HUES48 (cell line): ENCODE results near the gene MUC2.

Source experiments
- H3K27ac ChIP-seq: one replicate; pipeline ENCODE4 v1.7.0; 2013; ENCODE audit warnings: low read depth, low read length, inconsistent platforms
- H3K27me3 ChIP-seq: 2 replicates; pipeline ENCODE4 v1.6.1; 2013; ENCODE audit warnings: mild to moderate bottlenecking, low read length; ENCODE audit not compliant: control insufficient read depth, insufficient read depth
- H3K36me3 ChIP-seq: 2 replicates; pipeline ENCODE4 v1.6.1; 2013; ENCODE audit warnings: low read length; ENCODE audit not compliant: control insufficient read depth, insufficient read depth
- H3K4me1 ChIP-seq: 2 replicates; pipeline ENCODE4 v1.6.1; 2013; ENCODE audit warnings: mild to moderate bottlenecking, low read length; ENCODE audit not compliant: control insufficient read depth, insufficient read depth
- H3K4me3 ChIP-seq: 2 replicates; pipeline ENCODE4 v1.5.1; 2013; ENCODE audit warnings: mild to moderate bottlenecking, low read depth, low read length
- H3K9ac ChIP-seq: 2 replicates; pipeline ENCODE4 v1.6.1; 2013; ENCODE audit warnings: mild to moderate bottlenecking, low read depth, low read length, moderate library complexity
- H3K9me3 ChIP-seq: 2 replicates; pipeline ENCODE4 v1.6.1; 2013; ENCODE audit warnings: low read length; ENCODE audit not compliant: control insufficient read depth, insufficient read depth

Gene MUC2

GRCh38 chr11:1053121-1053901, 21.4 kb upstream of the MUC2 start:
- Histone ChIP-seq H3K9ac (no peak overlapping the region), H3K4me1 (no peaks in the 10 kb centered on the region)

GRCh38 chr11:1054143-1055108, 20.2 kb upstream of the MUC2 start:
- Histone ChIP-seq H3K27ac (no peak overlapping the region), H3K9ac (no peak overlapping the region), H3K4me1 (no peaks in the 10 kb centered on the region)

More at GRCh38 chr11:1053121-1053901, 21.4 kb upstream of the MUC2 start:
- Histone ChIP-seq H3K4me3 (no peak overlapping the region), H3K36me3 (no peaks in the 10 kb centered on the region), H3K27me3 (no peaks in the 10 kb centered on the region), H3K27ac (no peak overlapping the region), H3K9me3 (no peaks in the 10 kb centered on the region)

GRCh38 chr11:1055109-1055703, 19.5 kb upstream of the MUC2 start:
- Histone ChIP-seq H3K27me3 (no peaks in the 10 kb centered on the region), H3K9me3 (no peaks in the 10 kb centered on the region), H3K4me3 (no peak overlapping the region), H3K9ac (no peak overlapping the region), H3K36me3 (no peaks in the 10 kb centered on the region), H3K27ac (no peak overlapping the region), H3K4me1 (no peaks in the 10 kb centered on the region)

More at GRCh38 chr11:1054143-1055108, 20.2 kb upstream of the MUC2 start:
- no peak overlapping the region for H3K4me3 ChIP-seq
- no peaks in the 10 kb centered on the region for H3K36me3 ChIP-seq
- H3K27me3 ChIP-seq = no peaks in the 10 kb centered on the region
- no peaks in the 10 kb centered on the region for H3K9me3 ChIP-seq

GRCh38 chr11:1055990-1056771, 18.5 kb upstream of the MUC2 start:
- Histone ChIP-seq H3K27ac (no peak overlapping the region), H3K27me3 (no peaks in the 10 kb centered on the region), H3K9ac (no peak overlapping the region), H3K4me3 (no peak overlapping the region), H3K36me3 (no peaks in the 10 kb centered on the region), H3K9me3 (no peaks in the 10 kb centered on the region), H3K4me1 (no peaks in the 10 kb centered on the region)

GRCh38 chr11:1057806-1058205, 16.9 kb upstream of the MUC2 start:
- Histone ChIP-seq H3K4me3 (no peak overlapping the region), H3K27me3 (no peaks in the 10 kb centered on the region), H3K36me3 (no peaks in the 10 kb centered on the region), H3K4me1 (no peaks in the 10 kb centered on the region), H3K9me3 (no peaks in the 10 kb centered on the region), H3K9ac (no peak overlapping the region), H3K27ac (no peak overlapping the region)

- H3K36me3 ChIP-seq = no peaks in the 10 kb centered on the region
- H3K4me1 ChIP-seq = no peaks in the 10 kb centered on the region
- no peak overlapping the region for H3K4me3 ChIP-seq
- no peak overlapping the region for H3K9ac ChIP-seq
- H3K27me3 ChIP-seq = no peaks in the 10 kb centered on the region
- H3K27ac ChIP-seq = no peak overlapping the region
- no peaks in the 10 kb centered on the region for H3K9me3 ChIP-seq
These were observed 14.9 kb upstream of the MUC2 start for GRCh38 chr11:1059759-1060158.

GRCh38 chr11:1060410-1060809, 14.3 kb upstream of the MUC2 start:
- Histone ChIP-seq H3K4me3 (no peak overlapping the region), H3K9ac (no peak overlapping the region), H3K9me3 (no peaks in the 10 kb centered on the region), H3K4me1 (no peaks in the 10 kb centered on the region), H3K27ac (no peak overlapping the region), H3K36me3 (no peaks in the 10 kb centered on the region), H3K27me3 (no peaks in the 10 kb centered on the region)

- Histone ChIP-seq H3K4me1 (no peaks in the 10 kb centered on the region), H3K27ac (no peak overlapping the region), H3K4me3 (no peak overlapping the region), H3K9ac (no peak overlapping the region), H3K9me3 (no peaks in the 10 kb centered on the region), H3K36me3 (no peaks in the 10 kb centered on the region), H3K27me3 (no peaks in the 10 kb centered on the region)
These were observed 13.6 kb upstream of the MUC2 start for GRCh38 chr11:1060852-1061616.

GRCh38 chr11:1062075-1062820, 12.4 kb upstream of the MUC2 start:
- H3K4me1 ChIP-seq = no peaks in the 10 kb centered on the region
- H3K4me3 ChIP-seq = no peak overlapping the region
- no peaks in the 10 kb centered on the region for H3K9me3 ChIP-seq
- H3K27me3 ChIP-seq = no peaks in the 10 kb centered on the region
- H3K27ac ChIP-seq = no peak overlapping the region
- no peak overlapping the region for H3K9ac ChIP-seq
- no peaks in the 10 kb centered on the region for H3K36me3 ChIP-seq
